Midbrain (tissue), 1 donor: ENCODE measurements around the gene MEIOSIN.

ENCODE experiments used
- DNase-seq: peaks from one replicate; lab custom pipeline; 2025; lab: John Stamatoyannopoulos, UW

The MEIOSIN gene

GRCh38 chr19:45801603-45802175 lies 68.5 kb downstream of the MEIOSIN start:
- no peak for DNase-seq

- no peak for DNase-seq
Observed at GRCh38 chr19:45804140-45804958, 71.1 kb downstream of the MEIOSIN start.

DNA sequence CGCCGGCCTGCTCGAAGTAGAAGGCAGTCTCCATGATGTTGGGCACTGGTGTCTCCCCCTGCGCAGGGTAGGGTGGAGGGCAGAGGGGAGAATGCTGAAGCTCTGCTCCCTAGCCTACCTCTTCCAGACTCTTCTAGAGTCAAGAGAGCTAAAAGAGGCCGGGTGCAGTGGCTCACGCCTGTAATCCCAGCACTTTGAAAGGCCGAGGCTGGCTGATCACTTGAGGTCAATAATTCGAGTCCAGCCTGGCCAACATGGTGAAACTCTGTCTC lies 71.7 kb downstream of the MEIOSIN start:
- DNase-seq: no peak

- no peak for DNase-seq
Observed at GRCh38 chr19:45805719-45806118, 72.5 kb downstream of the MEIOSIN start.

DNA sequence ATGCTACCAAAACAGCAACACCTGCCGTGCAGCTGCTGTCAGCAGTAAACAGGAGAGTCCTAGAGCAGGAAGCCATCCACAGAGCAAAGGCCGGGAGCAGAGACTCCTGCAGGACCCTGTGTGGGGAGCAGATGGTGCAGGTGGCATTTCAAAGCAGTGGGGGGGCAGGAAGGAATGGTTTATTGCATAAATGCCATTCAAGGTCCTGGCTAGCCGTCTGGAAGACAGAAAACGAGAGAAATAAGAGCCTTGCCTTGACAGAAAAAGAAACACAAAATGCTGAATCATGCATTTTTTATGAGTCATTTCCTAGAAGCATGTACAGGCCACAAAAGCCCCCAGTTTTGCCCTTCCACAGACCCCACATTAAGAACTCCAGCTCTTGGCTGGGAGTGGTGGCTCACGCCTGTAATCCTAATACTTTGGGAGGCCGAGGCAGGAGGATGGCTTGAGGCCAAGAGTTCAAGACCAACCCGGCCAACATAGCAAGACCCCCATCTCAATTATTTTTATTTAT lies 76.5 kb downstream of the MEIOSIN start:
- no peak for DNase-seq

GRCh38 chr19:45812297-45812696 lies 79.1 kb downstream of the MEIOSIN start:
- no peak for DNase-seq
